Activated CD8-positive, alpha-beta memory T cell treated with anti-CD3 and anti-CD28 coated beads, Interleukin-2, amount 50 U/mL, for 4 hours (primary cell): ENCODE measurements around the gene OR52M1.
A peak's percentile ranks its signal among the peaks of the same experiment; 100 is the strongest.
"Not testable (repeated sequence)": the region's sequence is repeated elsewhere in the genome, so short reads cannot be mapped to it uniquely, and the experiment has no call there.

ENCODE experiments used
- DNase-seq: peaks from one replicate; pipeline ENCODE4 v3.0.0-alpha.2; 2020

OR52M1 gene, protein sequence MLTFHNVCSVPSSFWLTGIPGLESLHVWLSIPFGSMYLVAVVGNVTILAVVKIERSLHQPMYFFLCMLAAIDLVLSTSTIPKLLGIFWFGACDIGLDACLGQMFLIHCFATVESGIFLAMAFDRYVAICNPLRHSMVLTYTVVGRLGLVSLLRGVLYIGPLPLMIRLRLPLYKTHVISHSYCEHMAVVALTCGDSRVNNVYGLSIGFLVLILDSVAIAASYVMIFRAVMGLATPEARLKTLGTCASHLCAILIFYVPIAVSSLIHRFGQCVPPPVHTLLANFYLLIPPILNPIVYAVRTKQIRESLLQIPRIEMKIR

GRCh38 chr11:4544891-4545290 is at the start of gene OR52M1:
Gene OR52M1 (plus strand): TSS chr11:4545191. CDS start chr11:4545191, 0 bp downstream.
- no peak for DNase-seq

DNA sequence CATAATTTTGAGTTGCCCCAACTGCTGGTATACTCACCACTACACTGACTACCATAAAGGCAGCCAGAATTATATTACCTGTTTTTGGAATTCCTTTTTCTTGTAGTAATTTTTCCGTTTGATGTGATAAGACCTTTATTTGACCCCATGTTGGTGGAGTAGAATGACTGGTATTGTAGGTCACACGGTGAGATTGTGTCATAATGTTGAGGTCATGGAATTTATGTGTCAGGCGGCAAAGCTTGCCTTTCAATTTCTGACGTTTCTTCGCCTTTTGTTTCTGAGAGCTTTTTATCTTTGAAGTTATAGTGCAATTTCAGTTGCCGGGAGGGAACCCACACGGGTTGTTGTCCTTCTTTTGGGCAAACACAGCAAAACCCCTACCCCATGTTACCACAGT is 49.5 kb upstream of the OR52M1 start:
- DNase-seq: no peak

GRCh38 chr11:4495986-4496385 is 49.0 kb upstream of the OR52M1 start:
- no peak for DNase-seq

- DNase-seq: no peak
These were observed 48.3 kb upstream of the OR52M1 start for GRCh38 chr11:4496557-4497248.

DNA sequence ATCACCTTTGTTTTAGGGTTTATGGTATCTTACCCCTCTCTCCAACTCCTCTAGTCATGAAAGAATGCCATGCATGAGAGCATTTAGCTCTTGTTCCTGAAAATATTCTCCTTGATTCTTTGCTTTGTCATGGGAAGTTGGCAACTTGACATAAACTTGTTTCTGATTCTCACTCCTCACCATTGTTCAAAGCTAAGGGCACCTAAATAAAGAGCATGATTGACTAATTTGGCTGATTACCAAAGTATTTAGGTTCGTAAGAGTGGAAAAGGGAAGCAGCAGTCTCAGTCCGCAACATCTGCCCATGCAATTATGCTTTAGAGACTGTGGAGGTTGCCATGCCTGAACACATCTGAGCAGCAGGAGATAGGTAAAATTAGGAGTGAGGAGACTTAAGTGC is 36.1 kb upstream of the OR52M1 start:
- DNase-seq: no peak

- no peak for DNase-seq
These were observed 33.4 kb upstream of the OR52M1 start for GRCh38 chr11:4511282-4512245.

- no peak for DNase-seq
These were observed 30.8 kb upstream of the OR52M1 start for GRCh38 chr11:4514196-4514595.

DNA sequence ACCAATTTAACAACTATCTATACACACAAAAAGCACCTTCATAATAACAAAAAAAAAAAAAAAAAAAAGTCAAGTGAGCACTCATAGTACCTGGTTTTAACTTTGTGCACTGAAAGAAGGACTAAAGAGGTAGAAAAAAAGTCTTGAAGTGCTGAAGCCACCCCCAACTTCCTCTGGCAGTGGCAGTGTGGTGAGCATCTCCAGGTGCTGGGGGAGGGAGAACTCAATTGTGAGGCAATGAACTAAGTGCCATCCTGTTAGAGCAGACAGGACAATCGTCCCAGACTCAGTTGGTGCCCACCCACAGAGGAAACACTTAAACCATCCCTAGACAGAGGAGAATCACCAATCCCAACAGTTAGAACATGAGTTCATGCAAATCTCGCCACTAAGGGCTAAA is 22.7 kb upstream of the OR52M1 start:
- no peak for DNase-seq

- DNase-seq: no peak
These were observed 22.2 kb upstream of the OR52M1 start for GRCh38 chr11:4522752-4523151.

DNA sequence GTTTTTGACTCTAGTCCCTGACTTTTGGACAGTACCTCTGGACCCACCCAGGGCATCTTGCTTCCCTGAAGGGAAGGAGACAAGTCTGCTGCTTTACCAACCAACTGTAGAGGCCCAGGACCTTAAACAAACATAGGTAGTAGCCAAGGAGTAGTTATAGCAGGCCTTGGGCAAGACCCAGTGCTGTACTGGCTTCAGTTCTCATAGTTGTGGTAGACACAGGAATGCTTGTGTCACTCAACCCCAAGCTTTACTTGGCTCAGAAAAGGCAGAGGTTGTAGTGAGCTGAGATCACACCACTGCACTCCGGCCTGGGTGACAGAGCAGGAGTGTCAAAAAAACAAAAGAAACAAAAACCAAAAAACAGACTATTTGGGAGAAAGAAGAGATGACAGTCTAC is 21.3 kb upstream of the OR52M1 start:
- no peak for DNase-seq

GRCh38 chr11:4527926-4528325 is 17.1 kb upstream of the OR52M1 start:
- no peak for DNase-seq

DNA sequence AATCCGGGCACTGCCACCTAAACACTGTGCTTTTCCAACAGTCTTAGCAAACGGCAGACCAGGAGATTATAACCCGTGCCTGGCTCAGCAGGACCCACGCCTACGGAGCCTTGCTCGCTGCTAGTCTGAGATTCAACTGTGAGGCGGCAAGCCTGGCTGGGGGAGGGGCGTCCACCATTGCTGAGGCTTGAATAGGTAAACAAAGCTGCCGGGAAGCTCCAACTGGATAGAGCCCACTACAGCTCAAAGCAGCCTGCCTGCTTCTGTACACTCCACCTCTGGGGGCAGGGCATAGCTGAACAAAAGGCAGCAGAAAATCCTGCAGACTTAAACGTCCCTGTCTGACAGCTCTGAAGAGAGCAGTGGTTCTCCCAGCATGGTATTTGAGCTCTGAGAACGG is 13.3 kb upstream of the OR52M1 start:
- not testable (repeated sequence) for DNase-seq

DNA sequence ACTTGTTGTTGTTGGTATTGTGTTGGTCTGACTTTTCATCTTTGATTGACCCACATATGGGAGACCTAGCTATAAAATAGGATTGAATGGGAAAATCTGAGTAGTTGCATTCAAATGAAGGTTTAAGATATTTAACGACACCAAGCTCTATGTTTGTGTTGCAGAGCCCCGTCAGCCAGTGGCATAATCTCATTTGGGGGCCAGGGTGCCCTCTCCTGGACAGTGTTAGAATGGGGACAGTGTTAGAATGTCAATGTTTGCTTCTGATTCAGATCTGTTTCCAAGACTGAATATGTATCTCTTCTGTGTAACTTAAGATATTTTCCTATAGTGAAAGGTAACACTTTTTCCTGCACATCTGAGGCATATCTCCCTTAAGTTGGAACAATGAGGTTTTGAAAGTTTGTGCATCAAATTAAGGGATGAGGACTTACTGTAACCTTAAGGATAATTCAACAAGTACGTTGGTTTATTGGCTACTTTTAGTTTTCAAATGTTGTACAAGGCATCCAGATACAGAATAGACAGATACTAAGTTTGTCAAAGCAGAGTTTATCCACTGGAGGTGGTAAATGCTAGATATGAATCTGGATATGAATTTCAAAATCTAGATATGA is 5.3 kb upstream of the OR52M1 start:
- DNase-seq: peak; percentile 55

DNA sequence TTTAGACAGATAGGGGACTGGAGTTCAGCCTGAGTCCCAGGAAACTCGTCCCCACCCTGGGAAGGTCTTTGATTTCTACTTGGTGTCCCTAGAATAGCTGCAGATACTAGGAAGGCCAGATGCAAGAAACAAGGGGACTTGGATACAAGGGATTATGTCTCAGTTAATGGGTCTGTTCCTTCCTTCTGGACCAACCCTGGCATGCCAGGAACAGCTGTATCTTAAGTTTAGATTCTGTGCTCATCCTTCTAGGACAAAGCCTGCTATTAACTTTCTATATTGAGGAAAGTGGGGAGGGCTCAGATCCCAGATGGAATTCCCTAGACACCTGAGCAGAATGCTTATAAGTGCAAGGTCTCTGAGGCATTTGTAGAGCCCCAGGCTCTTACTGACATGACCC is 3.9 kb upstream of the OR52M1 start:
- DNase-seq: no peak

DNA sequence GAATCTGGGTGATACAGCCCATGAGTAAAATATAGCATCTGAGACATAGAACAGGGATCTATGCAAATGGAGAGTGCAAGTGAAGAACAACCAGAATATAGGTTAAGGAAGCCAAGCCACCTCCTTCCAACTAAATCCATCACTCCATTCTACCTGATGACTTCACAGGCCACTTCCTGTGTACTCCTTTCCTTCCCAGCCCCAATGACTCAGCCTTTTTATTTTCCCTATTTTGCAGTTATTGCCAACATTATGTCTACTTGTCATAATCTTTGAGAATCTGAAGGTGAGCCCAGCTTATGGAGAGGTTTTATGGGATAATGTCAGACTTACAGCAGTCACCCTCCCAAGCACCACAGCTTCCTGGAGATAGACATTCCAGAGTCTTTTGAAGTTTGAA is 1.4 kb upstream of the OR52M1 start:
- DNase-seq: no peak

DNA sequence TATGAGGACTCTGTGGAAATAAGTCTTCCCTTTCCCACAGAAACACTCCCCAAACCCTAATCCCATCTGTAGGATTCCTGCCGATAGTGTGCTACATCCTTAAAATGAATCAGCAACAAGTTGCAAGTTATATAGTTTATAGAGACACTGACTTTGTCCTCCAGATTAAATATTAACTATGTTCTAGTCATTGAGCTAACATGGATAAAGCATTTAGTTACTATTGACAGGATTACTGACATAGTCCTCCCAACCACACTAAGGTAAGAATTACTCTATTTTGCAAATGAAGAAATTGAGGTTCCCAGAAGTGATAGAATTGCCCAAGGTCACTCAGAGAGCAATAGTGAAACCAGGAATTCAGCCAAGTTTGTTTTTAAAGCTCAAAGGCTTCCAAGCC is 1.9 kb downstream of the OR52M1 start:
- no peak for DNase-seq

DNA sequence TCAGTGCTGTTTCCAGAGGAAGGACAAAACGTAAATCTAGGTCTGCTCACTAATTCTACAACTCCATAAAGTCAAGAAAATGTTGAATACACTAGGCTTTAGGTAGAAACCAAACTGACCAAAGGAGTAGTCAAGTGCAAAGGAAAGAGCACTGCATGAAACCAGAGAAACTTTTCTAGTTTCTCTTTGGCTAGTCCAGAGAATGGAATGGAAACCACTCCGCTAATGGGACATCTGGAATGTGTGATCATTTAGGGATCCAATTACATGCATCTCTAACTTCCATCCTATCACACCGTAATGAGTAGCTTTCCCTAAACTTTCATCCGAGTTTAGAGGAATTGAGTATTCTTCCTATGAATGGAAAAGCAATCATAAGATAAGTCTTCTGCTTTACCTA is 2.4 kb downstream of the OR52M1 start:
- no peak for DNase-seq

DNA sequence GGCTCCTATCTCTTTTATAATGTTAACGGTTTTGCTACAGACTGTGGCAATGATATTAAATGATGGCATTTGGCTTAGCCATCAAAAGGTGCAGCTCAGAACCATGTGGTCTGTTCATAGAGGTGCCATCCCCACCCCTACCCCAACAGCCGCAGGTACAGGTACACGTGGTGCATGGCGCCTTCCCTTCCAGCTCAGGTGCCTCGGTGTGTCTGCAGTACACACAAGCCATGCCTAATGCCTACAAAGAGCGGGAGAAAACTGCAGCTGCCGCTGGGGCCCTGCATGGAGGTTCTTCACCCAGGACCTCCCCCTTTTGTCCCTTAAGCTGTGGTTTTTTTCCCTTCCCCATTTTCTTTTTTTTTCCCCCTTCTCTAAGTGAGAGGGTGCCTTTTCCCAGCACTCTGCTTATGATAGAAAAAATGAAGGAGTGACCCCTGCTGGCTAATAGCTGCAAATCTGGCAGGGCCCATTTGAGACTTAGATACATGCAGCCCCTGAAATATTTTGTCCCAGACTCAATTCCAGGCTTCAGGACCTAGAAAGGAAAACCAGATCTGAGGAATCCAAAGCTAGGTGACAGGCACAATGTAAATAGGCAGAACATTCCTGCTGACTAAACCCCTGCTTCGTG is 6.5 kb downstream of the OR52M1 start:
- no peak for DNase-seq

- DNase-seq: no peak
These were observed 14.8 kb downstream of the OR52M1 start for GRCh38 chr11:4559527-4560440.

DNA sequence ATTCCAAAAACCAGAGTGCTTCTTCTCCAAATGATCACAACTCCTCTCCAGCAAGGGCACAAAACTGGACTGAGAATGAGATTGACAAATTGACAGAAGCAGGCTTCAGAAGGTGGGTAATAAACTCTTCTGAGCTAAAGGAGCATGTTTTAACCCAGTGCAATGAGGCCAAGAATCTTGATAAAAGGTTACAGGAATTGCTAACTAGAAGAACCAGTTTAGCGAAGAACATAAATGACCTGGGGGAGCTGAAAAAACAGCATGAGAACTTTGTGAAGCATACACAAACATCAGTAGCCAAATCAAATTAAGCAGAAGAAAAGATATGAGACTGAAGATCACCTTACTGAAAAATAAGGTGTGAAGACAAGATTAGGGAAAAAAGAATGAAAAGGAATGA is 15.5 kb downstream of the OR52M1 start:
- no peak for DNase-seq

DNA sequence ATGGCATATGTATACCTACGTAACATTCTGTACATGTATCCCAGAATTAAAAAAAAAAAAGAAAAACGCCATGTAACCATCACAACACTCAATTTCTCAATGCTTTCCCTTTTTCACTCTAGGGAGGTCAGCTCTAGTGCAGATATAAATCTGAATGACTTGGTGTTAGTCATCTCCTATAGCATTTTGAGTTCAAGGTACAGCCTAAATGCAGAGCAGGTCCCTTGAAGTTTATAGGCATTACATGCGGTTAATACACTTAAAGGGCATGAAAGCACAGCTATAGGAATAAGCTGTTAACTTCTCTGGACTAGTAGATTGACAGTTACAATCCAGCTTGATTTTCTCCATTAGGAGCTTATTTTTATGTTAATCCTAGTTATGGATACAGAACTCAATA is 20.4 kb downstream of the OR52M1 start:
- no peak for DNase-seq
